GDM1 (cell line): ENCODE data around the gene ZNF608.

Experiments used
- DNase-seq: peaks from one replicate; lab custom pipeline; 2025; lab: John Stamatoyannopoulos, UW

ZNF608 gene, protein sequence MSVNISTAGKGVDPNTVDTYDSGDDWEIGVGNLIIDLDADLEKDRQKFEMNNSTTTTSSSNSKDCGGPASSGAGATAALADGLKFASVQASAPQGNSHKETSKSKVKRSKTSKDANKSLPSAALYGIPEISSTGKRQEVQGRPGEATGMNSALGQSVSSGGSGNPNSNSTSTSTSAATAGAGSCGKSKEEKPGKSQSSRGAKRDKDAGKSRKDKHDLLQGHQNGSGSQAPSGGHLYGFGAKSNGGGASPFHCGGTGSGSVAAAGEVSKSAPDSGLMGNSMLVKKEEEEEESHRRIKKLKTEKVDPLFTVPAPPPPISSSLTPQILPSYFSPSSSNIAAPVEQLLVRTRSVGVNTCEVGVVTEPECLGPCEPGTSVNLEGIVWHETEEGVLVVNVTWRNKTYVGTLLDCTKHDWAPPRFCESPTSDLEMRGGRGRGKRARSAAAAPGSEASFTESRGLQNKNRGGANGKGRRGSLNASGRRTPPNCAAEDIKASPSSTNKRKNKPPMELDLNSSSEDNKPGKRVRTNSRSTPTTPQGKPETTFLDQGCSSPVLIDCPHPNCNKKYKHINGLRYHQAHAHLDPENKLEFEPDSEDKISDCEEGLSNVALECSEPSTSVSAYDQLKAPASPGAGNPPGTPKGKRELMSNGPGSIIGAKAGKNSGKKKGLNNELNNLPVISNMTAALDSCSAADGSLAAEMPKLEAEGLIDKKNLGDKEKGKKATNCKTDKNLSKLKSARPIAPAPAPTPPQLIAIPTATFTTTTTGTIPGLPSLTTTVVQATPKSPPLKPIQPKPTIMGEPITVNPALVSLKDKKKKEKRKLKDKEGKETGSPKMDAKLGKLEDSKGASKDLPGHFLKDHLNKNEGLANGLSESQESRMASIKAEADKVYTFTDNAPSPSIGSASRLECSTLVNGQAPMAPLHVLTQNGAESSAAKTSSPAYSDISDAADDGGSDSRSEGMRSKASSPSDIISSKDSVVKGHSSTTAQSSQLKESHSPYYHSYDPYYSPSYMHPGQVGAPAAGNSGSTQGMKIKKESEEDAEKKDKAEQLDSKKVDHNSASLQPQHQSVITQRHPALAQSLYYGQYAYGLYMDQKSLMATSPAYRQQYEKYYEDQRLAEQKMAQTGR (N-terminal part only)

DNA sequence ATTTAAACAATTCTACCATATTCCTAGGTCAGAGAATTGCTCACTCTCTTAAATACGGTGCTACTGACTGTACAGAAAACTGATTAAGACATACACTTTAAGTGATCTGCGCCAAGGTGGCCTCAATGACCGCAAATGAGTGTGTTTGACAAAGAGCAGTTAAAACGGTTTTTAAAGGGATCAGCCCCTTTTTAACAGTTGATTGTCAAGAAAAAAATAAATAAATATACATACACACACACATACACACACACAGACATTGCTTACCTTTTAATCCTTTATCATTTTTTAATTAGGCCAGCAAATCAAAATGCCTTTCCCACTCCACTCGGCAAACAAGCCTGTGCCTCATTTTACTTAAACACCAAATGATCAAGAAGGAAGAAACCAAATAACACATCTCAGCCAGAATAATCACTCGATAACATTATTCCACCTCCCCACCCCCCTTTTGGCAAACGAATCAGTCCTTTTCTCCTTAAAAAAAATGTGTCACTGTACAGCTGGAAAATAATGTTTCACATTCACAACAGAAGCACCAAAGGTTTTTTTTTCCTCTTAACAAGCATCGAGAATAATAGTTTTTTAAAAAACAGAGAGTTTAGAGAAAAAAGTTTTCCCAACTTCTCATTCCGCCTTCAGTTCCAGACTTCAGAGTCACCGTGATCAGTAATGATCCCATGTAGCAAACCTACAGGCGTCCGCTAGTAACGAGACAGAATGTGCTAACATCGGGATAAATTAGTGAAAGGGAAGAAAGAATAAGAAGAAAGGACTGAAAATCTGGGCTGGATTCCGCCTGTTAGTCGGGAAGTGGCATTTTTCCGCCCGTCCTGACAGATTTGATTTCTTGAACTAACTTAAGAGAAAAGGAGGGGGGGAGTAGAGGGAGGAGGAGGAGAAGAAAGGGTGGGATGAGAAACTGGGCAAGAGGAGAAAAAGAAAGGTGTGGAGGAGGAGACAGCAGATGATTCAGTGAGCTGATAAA is at the start of gene ZNF608:
Gene ZNF608 (minus strand): TSS at position 712 of the 988 bp plus-strand sequence. CDS start 1,650 bp downstream, outside the sequence.
- DNase-seq, result no peak

DNA sequence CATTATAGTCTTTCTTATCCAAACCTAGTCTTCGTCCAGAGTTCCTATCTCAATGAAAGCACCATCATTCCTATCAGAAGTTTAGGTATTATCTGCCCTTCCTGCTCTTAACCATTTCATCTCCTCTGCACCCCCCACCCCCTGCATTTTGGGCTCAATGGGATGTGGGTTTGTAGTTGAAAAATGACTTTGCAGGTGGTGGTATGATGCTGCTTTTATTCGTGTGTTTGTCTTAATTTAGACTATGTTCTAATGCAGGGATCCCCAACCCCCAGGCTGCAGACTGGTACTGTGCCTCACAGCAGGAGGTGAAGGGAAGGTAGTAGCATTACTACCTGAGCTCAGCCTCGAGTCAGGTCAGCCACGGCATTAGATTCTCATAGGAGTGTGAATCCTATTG is 49.4 kb upstream of the ZNF608 start:
- no peak for DNase-seq

DNA sequence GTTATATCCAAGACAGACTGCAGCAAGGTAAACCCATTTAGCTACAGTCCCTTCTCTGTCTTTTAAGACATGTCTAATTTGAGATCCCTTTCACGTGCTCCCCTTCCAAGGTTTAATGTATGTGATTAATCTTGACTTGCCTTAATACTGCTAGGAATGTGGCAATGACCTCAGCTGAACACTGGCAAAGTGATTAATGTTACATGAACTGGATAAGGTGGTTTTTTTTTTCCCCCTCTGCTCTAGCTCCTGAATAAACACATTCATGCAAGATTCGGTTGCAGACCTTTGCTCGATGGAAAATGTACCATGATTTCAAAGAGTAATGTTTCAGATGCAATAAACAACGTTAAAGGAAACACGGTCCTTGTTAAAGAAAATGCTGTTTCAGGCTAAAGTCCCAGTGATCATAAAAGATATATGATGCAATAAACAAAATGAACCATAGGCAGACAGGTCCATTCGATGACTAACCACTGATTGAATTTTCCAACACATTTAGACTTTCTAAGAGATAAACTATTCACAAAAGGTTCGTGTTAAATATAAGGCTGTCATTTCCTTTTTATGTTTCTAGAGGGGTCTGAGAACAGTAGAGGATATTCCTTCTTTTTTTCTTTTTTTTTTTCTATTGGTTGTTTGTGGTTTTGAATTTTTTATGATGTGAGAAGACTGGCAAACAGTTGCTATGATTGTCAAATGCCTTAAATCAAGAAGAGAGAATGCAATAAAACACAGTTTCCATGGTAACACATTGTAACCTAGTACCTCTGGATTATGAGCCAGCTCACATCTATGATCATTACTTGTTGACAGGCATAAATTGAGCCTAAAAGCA is 44.7 kb upstream of the ZNF608 start:
- DNase-seq, result no peak

DNA sequence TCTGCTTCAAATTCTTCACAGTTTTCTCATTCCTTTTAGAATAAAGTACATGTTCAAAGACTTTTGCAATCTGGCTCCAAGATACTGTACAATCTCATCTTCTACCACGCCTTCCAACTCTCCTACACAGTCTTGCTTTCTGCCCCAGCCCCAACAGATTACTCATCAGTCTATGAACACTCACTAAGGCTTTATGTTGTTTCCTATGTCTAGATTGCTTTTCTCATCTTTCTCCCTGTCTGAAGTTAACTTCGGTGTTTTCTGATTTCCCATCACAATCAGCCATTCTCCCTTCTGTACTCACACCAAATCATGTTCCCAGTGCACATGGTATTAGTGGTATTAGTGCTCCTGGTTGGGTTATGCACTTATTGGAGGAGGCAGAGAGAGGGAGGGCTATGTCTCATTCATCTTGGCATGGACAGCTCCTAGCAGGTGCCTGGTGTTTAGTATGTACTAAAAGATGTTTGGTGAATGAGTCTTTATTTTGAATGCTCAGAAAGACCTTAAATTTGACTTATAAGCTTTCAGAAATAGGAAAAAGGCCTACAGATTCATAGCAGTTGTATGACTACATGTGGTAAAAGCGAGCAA is 44.0 kb upstream of the ZNF608 start:
- no peak for DNase-seq

DNA sequence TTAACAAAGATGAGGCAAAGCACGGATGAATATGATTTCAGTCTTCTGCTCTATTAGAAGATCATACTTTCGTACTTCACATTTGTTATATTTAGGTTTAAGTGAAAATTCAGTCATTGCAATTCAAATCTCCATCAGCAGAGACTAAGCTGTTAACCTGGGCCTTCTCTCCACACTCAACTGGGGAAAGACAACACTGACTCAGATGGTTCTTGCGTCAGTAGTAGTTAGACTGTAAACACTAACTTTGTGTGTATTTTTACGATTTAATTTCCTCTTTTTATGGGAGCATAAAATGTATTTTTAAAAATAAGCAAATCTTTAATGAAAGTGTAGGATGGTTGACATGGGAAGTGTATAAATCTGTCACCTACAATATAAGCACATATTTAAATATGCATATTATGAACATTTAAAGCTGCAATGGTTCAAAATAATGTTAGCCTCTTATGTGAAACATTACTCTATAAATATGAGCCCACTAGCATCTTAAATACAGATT is 42.7 kb upstream of the ZNF608 start:
- DNase-seq, result no peak

DNA sequence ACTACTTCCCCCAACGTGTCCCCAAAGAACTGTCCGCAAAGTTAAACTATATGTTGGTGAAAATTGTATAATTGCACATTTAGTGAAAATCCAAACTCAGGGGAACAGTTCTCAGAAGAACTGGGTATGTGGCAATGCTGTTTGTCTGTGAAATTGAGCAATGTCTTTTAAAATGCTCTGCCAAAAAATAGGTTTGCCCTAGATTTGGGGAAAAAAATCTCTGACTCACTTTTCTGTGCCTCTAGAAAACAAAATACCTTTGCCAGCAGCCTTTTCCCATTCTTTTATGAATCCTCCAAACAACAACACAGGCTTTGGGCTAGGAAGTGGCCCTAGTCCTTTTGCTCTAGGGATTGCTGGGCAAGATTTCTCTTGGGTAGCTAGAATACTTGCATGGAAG is 37.4 kb upstream of the ZNF608 start:
- DNase-seq, result no peak

DNA sequence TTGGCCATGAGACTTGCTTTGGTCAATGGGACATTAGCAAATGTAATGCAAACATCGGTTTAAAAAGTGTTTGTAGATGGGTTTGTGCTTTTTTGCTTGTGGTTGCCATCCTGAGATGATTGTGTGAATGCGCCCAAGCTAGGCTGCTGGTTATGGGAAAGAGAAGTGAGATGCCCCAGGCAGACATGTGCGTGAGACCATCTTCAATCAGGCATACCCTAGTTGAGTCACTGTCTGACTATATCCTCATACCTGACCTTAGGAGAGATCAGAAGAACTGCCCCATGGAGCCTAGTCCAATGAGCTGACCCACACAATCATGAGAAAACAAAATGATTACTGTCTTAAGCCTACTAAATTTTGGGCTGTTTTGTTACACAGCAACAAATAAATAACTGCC is 36.8 kb upstream of the ZNF608 start:
- DNase-seq, result no peak

DNA sequence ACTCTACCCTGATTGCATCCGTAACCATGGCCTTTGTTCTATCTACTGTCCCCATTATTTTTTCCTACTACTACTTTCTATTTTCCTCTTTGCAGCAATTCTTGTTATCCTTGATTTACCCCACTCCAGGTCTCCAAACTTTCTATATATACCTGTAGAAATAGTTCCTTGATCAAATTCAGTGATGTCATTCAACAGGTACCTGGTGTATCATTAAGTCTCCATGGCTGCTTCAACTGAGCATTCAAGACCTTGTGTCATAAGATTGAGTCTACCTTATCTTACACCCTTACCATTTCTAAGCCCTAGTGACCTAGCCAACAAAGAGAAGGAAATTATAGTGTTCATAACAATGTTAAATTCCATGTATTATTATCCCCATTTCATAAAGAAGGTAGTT is 35.8 kb upstream of the ZNF608 start:
- no peak for DNase-seq

DNA sequence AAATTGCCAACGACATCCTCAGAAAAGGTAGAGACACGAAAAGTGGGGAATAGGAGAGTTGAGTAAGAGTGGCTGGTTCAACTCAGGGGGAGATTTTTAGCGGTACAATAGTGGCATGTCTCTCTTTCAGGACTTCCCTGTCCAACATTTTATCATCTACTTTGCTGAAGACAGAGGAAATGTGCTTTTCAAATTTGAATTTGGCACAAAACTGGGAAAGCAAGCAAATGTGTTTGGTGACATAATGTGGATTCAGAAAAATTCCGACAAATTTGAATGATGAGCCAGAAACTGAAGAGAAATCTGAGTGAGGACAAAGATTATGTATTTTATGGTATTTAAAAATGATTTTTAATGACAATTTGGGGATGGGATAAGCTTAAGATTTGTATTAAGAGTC is 33.6 kb upstream of the ZNF608 start:
- no peak for DNase-seq

DNA sequence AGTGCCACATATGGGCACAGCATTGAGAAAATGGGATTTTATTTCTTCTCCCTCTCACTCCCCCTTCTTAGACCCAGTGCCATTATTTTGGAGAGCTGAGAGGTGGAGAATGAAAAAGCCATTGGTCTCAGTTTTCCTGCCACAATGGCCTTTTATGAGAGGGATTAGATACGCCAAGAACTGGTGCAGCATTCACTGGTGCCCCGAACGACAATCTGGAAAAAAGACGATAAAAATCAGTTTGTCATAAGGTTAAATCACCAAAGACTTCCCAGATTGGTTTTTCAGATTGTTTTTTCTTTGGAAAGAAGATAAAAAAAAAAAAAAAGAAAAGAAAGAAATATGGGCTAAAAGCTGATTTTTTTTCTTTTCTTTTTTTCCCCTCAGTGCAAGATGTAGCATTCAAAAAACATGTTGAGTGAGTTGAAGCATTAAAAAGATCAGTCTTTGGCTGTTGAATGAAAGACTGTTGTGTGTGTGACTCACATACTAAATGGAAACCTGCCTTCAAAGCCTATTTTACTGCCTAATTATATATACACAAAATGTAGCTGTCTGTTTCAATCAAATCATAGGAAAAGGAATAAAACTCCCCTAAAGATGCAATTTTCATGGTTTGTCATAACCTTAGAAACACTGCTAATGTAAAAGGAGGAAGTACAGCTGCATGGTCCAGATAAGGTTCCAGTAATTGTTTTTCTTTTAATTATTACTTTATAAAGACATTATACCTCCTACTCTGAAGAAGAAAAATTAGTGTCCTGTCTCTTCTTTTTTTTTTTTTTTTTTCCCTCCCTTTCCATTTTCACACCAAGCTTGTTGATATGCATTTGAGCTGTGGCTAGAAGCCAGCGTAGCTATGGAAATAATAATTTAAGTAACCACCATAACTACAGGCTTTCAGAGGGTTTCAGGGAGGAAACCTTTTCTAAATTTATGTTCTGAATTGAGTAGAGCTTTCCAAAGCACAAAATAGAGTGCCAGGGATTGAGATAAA is 27.2 kb upstream of the ZNF608 start:
- DNase-seq, result no peak

DNA sequence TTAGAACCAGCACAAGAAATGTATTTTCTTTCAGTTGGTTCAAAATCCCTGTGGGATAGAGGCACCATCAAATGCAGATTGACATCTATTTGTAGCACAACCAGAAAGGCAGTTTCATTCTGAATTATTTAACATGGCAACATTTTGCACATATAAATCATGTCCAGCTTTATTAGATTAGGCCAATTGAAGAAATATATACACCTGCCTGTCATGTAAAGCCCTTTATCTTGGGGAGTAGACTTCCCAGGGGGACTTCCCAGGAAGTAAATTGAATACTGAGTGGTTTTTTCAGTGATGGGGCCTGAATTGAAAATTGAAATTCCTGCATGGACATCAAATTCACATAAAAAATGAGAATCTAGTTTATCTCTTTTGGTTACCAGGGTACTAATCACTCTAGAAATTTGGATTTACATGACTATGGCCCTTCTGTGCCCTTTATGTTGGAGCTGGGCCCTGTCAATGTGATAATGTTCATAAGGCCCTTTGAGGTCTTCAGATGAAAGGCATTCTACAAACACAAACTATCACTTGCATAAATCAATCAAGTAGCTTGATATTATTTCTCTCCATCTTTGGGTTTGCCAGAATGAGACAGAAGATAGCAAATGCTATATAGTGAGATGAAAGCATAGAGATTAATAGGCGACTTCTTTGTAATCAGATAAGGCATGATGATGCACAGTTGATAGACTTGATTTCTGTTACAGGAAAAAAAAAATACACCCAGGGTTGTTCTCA is 26.2 kb upstream of the ZNF608 start:
- DNase-seq, result no peak

DNA sequence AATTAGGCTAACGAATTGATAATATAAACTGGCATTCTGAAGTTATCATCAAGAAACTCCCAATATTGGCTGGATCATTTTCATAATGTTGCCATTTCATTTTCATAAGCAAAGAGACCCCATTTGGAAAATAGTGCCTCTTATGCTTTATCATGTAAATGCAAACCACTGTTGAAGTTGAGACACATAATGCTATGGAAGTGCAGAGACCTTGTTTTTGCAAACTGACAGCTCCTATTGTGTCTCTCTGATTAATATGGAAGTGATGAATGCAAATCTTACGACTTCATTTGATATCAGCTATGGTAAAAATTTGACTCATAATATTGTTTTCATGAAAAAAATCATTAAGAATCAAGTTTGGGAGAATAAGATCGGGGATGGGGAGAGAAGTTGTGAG is 25.3 kb upstream of the ZNF608 start:
- no peak for DNase-seq

DNA sequence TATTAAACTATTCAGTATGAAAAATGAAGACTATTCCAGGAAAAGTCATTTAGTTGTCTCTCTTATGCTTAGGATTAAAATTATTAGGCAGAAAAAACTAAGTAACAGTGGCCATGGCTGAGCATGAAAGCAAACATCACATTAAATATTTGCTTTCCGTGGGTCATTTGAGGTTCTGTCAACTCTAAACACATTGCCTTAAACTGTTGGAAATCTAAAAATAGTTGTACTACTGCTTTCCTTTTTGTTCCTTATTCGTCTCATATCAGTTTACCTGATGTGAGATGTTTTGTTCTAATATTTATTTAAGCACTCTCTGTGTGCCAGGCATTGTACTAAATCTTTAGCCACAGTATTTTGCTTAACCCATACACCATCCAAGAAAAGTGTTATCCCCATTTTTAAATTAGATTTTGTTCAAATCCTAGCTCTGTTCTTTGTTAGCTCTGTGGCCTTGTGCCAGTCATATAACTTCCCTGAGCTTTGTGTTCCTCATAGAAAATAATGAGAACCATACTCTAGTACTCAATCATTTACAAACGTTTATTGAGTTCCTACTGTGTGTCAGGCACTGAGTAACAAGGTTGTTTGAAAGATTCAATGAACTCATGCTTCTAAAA is 18.7 kb upstream of the ZNF608 start:
- DNase-seq, result no peak

DNA sequence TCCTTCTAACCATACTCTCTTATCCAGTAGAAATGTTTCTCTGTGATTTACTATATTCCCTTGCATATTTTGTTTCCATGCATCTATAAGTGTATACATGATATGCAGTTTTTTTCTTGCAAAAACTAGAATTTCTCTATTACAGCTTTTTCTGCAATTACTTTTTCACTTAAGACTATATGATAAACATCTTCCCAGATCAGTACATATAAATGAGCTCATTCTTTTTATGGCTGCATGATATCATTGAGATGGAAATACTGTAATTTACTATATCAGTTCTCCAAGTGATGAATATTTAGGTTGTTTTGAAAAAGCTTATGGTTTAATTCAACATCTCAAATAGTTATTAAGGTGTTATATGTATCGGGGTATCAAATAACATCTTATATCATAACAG is 18.1 kb upstream of the ZNF608 start:
- DNase-seq, result no peak

DNA sequence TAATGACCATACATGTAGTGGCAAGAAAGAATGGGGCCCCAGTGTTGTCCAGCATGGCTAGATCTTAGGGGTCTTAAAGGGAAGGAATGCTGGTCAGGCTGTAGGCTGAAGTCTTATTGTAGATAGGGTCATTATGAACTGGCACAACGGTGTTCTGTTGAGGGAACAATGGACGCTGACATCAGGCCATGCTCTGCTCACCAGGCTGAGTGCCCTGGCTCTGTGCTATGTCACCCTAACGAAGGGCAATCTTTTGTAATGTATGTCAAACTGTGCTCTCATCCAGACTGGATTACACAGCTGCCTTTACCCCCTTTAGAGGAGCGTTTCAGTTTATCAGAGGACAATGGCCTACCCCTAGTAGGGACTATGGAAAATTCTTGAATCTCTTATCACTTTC is 14.6 kb upstream of the ZNF608 start:
- no peak for DNase-seq

DNA sequence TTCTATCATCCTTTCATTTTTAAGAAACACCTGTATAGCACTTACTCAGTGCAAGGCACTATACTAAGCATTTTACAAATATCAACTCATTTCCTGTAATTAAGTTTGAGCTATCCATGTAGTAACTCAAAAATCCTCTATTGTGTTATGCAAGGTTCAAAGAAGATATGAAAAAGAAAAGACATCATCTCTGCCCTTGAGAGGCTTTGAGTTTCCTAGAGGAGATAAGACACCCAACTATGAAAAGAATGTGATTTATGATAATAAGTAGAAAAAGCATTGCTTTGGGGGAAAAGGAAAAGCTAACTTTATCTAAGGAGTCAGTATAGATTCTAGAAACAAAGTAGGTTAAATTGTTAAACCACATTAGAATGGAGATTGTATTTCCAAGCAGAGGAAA is 14.2 kb upstream of the ZNF608 start:
- no peak for DNase-seq

DNA sequence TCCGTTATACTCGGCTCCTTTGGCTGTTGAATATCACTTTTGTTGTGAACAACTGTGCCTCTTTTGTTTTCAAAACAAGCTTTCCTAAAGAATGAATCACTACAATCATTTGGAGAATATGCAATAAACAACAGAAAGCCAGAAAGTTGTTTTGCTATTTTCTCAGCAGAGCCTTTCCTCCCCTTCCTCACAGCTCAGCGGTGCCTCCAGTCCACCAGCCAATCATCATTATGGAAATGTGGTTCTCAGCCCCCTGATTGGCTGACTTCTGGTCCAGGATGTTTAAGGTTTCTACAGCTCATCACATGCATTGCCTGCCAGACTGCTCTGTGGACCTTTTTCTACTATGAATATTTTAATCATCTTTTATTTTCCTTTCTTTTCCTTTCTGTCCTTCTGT is 9.1 kb upstream of the ZNF608 start:
- DNase-seq, result no peak

DNA sequence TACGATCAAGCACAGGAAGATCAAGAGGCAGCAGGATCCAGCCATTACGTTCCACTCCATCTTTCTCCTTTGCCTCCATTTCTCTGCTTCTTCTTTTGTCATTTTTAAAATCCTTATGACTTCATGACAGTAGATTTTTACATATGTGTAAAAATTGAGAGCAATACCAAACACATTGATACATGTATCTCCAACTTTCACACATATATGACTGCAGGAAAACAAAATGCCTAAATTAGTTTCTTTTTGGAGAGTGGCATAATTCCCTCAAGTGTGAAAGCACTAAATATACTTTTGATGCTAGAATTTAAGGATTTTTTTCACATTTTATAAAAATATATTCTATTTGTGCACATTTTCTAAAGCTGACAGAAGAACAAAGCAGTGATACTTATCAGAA is 8.6 kb upstream of the ZNF608 start:
- no peak for DNase-seq
